LoVo (cell line): ENCODE results near the gene LRP2BP.
"Not testable (repeated sequence)": the region's sequence is repeated elsewhere in the genome, so short reads cannot be mapped to it uniquely, and the experiment has no call there.

Source experiments
- DNase-seq: peaks from one replicate; pipeline ENCODE4 v3.0.0-alpha.2; 2016; ENCODE audit warnings: low spot score

The LRP2BP gene

GRCh38 chr4:185395956-185396723, 416 bp upstream of the LRP2BP start:
- DNase-seq, result peak; percentile 96

- no peak for DNase-seq
These were observed 1.0 kb downstream of the LRP2BP start for GRCh38 chr4:185394568-185395237.

GRCh38 chr4:185392156-185392555, 3.6 kb downstream of the LRP2BP start:
- DNase-seq, result no peak

- no peak for DNase-seq
These were observed 4.8 kb downstream of the LRP2BP start for GRCh38 chr4:185390941-185391340.

- DNase-seq, result no peak
These were observed 7.8 kb downstream of the LRP2BP start for GRCh38 chr4:185387957-185388356.

GRCh38 chr4:185384930-185385331, 10.8 kb downstream of the LRP2BP start:
- DNase-seq, result no peak

- DNase-seq, result no peak
These were observed 11.7 kb downstream of the LRP2BP start for GRCh38 chr4:185384061-185384460.

- DNase-seq, result peak; percentile 21
These were observed 12.3 kb downstream of the LRP2BP start for GRCh38 chr4:185383451-185383850.

- DNase-seq, result no peak
These were observed 13.0 kb downstream of the LRP2BP start for GRCh38 chr4:185382754-185383153.

- DNase-seq, result no peak
These were observed 14.2 kb downstream of the LRP2BP start for GRCh38 chr4:185381288-185382196.

- no peak for DNase-seq
These were observed 15.4 kb downstream of the LRP2BP start for GRCh38 chr4:185380320-185380719.

GRCh38 chr4:185379326-185380295, 16.1 kb downstream of the LRP2BP start:
- DNase-seq, result no peak

GRCh38 chr4:185378264-185378663, 17.5 kb downstream of the LRP2BP start:
- DNase-seq, result no peak

GRCh38 chr4:185374573-185374972, 21.2 kb downstream of the LRP2BP start:
- no peak for DNase-seq

- no peak for DNase-seq
These were observed 21.7 kb downstream of the LRP2BP start for GRCh38 chr4:185374027-185374426.

GRCh38 chr4:185371702-185372101, 24.0 kb downstream of the LRP2BP start:
- DNase-seq, result no peak

- no peak for DNase-seq
These were observed 25.3 kb downstream of the LRP2BP start for GRCh38 chr4:185370268-185370949.

- DNase-seq, result no peak
These were observed 26.0 kb downstream of the LRP2BP start for GRCh38 chr4:185369731-185370130.

GRCh38 chr4:185364886-185365285, 30.8 kb downstream of the LRP2BP start:
- DNase-seq, result no peak

- DNase-seq, result no peak
These were observed 32.5 kb downstream of the LRP2BP start for GRCh38 chr4:185363251-185363650.

GRCh38 chr4:185362570-185362969, 33.2 kb downstream of the LRP2BP start:
- not testable (repeated sequence) for DNase-seq
